Keratinocyte (primary cell): ENCODE measurements around the gene ZFYVE28. TPM values are rescaled to one million over a fixed set of nuclear protein-coding genes. Genes with fewer than 3 reads are reported as not detected.

Source experiments
- DNase-seq: peaks from one replicate; pipeline ENCODE4 v3.0.0-alpha.2; 2011; ENCODE audit warnings: low read depth, missing footprints, low spot score
- FAIRE-seq: peaks from 2 replicates; lab custom pipeline; 2011; peaks lifted over from hg19 to GRCh38; lab: Jason Lieb, UNC
- H2AFZ ChIP-seq: 2 replicates; pipeline ENCODE4 v1.6.0; 2012; ENCODE audit warnings: low read length, control low read depth, inconsistent platforms; ENCODE audit not compliant: control insufficient read depth
- H3K27ac ChIP-seq: 2 replicates; pipeline ENCODE4 v1.5.1; 2011; ENCODE audit warnings: low read length; ENCODE audit not compliant: control insufficient read depth, insufficient read depth
- H3K27me3 ChIP-seq: 3 replicates; pipeline ENCODE4 v1.6.0; 2011; ENCODE audit warnings: low read length; ENCODE audit not compliant: control insufficient read depth, insufficient read depth; ENCODE audit errors: extremely low read depth
- H3K36me3 ChIP-seq, 2 experiments: 2 replicates in 1 of 2; 3 replicates in 1 of 2; pipeline ENCODE4 v1.5.1; 2011; ENCODE audit warnings: low read length in 2 of 2, mild to moderate bottlenecking in 1 of 2; ENCODE audit not compliant: control insufficient read depth in 2 of 2, insufficient read depth in 2 of 2; ENCODE audit errors: extremely low read depth in 1 of 2
- H3K4me1 ChIP-seq: 3 replicates; pipeline ENCODE4 v1.5.1; 2011; ENCODE audit warnings: low read length; ENCODE audit not compliant: control insufficient read depth, insufficient read depth; ENCODE audit errors: extremely low read depth
- H3K4me2 ChIP-seq: 3 replicates; pipeline ENCODE4 v1.6.0; 2011; ENCODE audit warnings: low read depth, low read length; ENCODE audit not compliant: control insufficient read depth, insufficient read depth; ENCODE audit errors: extremely low read depth
- H3K4me3 ChIP-seq, 3 experiments: fragments of 200-600 bp in 1 of 3; sonication (generic) in 1 of 3; 2 replicates in 2 of 3; 3 replicates in 1 of 3; pipeline ENCODE4 v1.5.1; 2011 to 2016; ENCODE audit warnings: low read length in 3 of 3, mild to moderate bottlenecking in 3 of 3, control low read depth in 2 of 3, inconsistent platforms in 1 of 3, low read depth in 1 of 3, mixed read lengths in 1 of 3, mixed run types in 1 of 3, moderate library complexity in 1 of 3; ENCODE audit not compliant: control insufficient read depth in 2 of 3, insufficient read depth in 2 of 3; ENCODE audit errors: extremely low read depth in 1 of 3
- H3K79me2 ChIP-seq: 2 replicates; pipeline ENCODE4 v1.6.0; 2012; ENCODE audit warnings: low read length; ENCODE audit not compliant: control insufficient read depth, insufficient read depth
- H3K9ac ChIP-seq: 3 replicates; pipeline ENCODE4 v1.6.0; 2011; ENCODE audit warnings: low read length; ENCODE audit not compliant: control insufficient read depth, insufficient read depth; ENCODE audit errors: extremely low read depth
- H3K9me1 ChIP-seq: 3 replicates; pipeline ENCODE4 v1.6.0; 2011; ENCODE audit warnings: low read length; ENCODE audit not compliant: control insufficient read depth, insufficient read depth; ENCODE audit errors: extremely low read depth
- H3K9me3 ChIP-seq: 2 replicates; pipeline ENCODE4 v1.5.1; 2012; ENCODE audit warnings: low read depth, low read length; ENCODE audit not compliant: control insufficient read depth
- H4K20me1 ChIP-seq: 3 replicates; pipeline ENCODE4 v1.6.0; 2011; ENCODE audit warnings: low read length; ENCODE audit not compliant: control insufficient read depth, insufficient read depth; ENCODE audit errors: extremely low read depth
- CTCF ChIP-seq, 3 experiments: IDR thresholded peaks in 1 of 3; conservative IDR thresholded peaks in 1 of 3; optimal IDR thresholded peaks in 1 of 3; 2 replicates in 2 of 3; 3 replicates in 1 of 3; pipeline versions ENCODE3 to v1.5.1; 2011; ENCODE audit warnings: low read length in 3 of 3, mild to moderate bottlenecking in 3 of 3, moderate library complexity in 2 of 3, control low read depth in 1 of 3, inconsistent platforms in 1 of 3; ENCODE audit not compliant: insufficient read depth in 2 of 3; ENCODE audit errors: extremely low read depth in 1 of 3
- EZH2 ChIP-seq: IDR thresholded peaks from one replicate; pipeline ENCODE4 v1.6.1; 2012; ENCODE audit warnings: inconsistent platforms, mild to moderate bottlenecking, low read length, moderate library complexity
- dilution Hi-C: fragments of 300-500 bp; cut with MboI; formaldehyde crosslinking; loops from one replicate; pipeline ENCODE4 v1.7.0; 2020; ENCODE audit warnings: low sequenced_read_pairs; ENCODE audit not compliant: extremely low pct_ligation_motif_present
- polyA plus RNA-seq, 5 experiments: library from polyadenylated mRNA; depleted of rRNA in 3 of 5; stranded (reverse) in 3 of 5; stranded (forward) in 1 of 5; unstranded in 1 of 5; fragments of >200 nt; gene quantifications; 1 replicate in 1 of 5; 2 replicates in 3 of 5; 3 replicates in 1 of 5; pipeline versions ENCODE4 v1.2.1 to v1.2.3, GENCODE V29; 2011 to 2012; ENCODE audit warnings: missing spikeins in 2 of 5, low read depth in 1 of 5, low replicate concordance in 1 of 5

ZFYVE28 gene
- polyA plus RNA-seq, 1 donor (not counting 4 experiments of a cell fraction or from before 2014, with no cell fraction given) = 0.33 TPM

GRCh38 chr4:2245787-2246275, 172.6 kb downstream of the ZFYVE28 start:
- no peaks in the 10 kb centered on the region for H3K27me3 ChIP-seq
- no peak overlapping the region for H3K9ac ChIP-seq
- H2AFZ ChIP-seq = no peak overlapping the region
- FAIRE-seq (no peak), DNase-seq (no peak)
- no peak for TF ChIP-seq CTCF (optimal IDR thresholded peaks at IDR 0.05 in 1 of 3, IDR thresholded peaks at IDR 0.05 in 1 of 3, conservative IDR thresholded peaks at IDR 0.05 in 1 of 3; ENCODE audit: extremely low read depth in 1 of 3, insufficient read depth in 2 of 3, low read length in 3 of 3)
- TF ChIP-seq EZH2 = no peak
- no peaks in the 10 kb centered on the region for H3K9me1 ChIP-seq
- no peaks in the 10 kb centered on the region for H3K4me1 ChIP-seq
- H3K9me3 ChIP-seq = no peaks in the 10 kb centered on the region
- H3K79me2 ChIP-seq = peaks cover 8% of the 10 kb centered on the region
- dilution Hi-C loops = no loop called here
- no peak overlapping the region for H3K4me3 ChIP-seq
- no peaks in the 10 kb centered on the region for H4K20me1 ChIP-seq
- no peak overlapping the region for H3K4me2 ChIP-seq
- H3K27ac ChIP-seq = no peak overlapping the region
- peaks cover 0 to 12% of the 10 kb centered on the region in 2 experiments for H3K36me3 ChIP-seq

- H3K9ac ChIP-seq = no peak overlapping the region
- no peak for FAIRE-seq
- peaks cover 0 to 7% of the 10 kb centered on the region in 2 experiments for H3K36me3 ChIP-seq
- H3K9me3 ChIP-seq = no peaks in the 10 kb centered on the region
- no peak overlapping the region for H3K27ac ChIP-seq
- no peak for TF ChIP-seq EZH2
- TF ChIP-seq CTCF (optimal IDR thresholded peaks at IDR 0.05 in 1 of 3, IDR thresholded peaks at IDR 0.05 in 1 of 3, conservative IDR thresholded peaks at IDR 0.05 in 1 of 3; ENCODE audit: extremely low read depth in 1 of 3, insufficient read depth in 2 of 3, low read length in 3 of 3) = no peak
- DNase-seq = no peak
- no peak overlapping the region for H3K4me3 ChIP-seq
- no peak overlapping the region for H3K4me2 ChIP-seq
- dilution Hi-C loops = no loop called here
- H3K4me1 ChIP-seq = peaks cover 6% of the 10 kb centered on the region
- no peaks in the 10 kb centered on the region for H4K20me1 ChIP-seq
- no peaks in the 10 kb centered on the region for H3K27me3 ChIP-seq
- H2AFZ ChIP-seq = no peak overlapping the region
- H3K79me2 ChIP-seq = peaks cover 14% of the 10 kb centered on the region
- no peaks in the 10 kb centered on the region for H3K9me1 ChIP-seq
These were observed 173.2 kb downstream of the ZFYVE28 start for GRCh38 chr4:2245057-2245786.
